ENCODE results near the gene PTBP1.

The PTBP1 gene

GRCh38 chr19:780935-781334, 16.3 kb upstream of the PTBP1 start:
- no peak for TF ChIP-seq JUND (IDR thresholded peaks at IDR 0.05; ENCODE audit: low read depth)
- in situ Hi-C loops (cut with HindIII; ENCODE audit: low pct_unique_long_range_greater_than_20kb, low sequenced_read_pairs) = no loop called here
- DNase-seq (ENCODE audit: low read depth in 1 of 2, low spot score in 1 of 2) = no peak

GRCh38 chr19:781800-782184, 15.5 kb upstream of the PTBP1 start:
- no peak for TF ChIP-seq JUND (IDR thresholded peaks at IDR 0.05; ENCODE audit: low read depth)
- DNase-seq (ENCODE audit: low read depth in 1 of 2, low spot score in 1 of 2) = no peak
- in situ Hi-C loops (cut with HindIII; ENCODE audit: low pct_unique_long_range_greater_than_20kb, low sequenced_read_pairs) = no loop called here

GRCh38 chr19:782185-782877, 14.9 kb upstream of the PTBP1 start:
- DNase-seq (ENCODE audit: low read depth in 1 of 2, low spot score in 1 of 2) = peak in 1 of 2 experiments; percentile 86
- no peak for TF ChIP-seq JUND (IDR thresholded peaks at IDR 0.05; ENCODE audit: low read depth)
- in situ Hi-C loops (cut with HindIII; ENCODE audit: low pct_unique_long_range_greater_than_20kb, low sequenced_read_pairs) = no loop called here

GRCh38 chr19:782878-783668, 14.2 kb upstream of the PTBP1 start:
- no peak for DNase-seq (ENCODE audit: low read depth in 1 of 2, low spot score in 1 of 2)
- in situ Hi-C loops (cut with HindIII; ENCODE audit: low pct_unique_long_range_greater_than_20kb, low sequenced_read_pairs) = no loop called here
- no peak for TF ChIP-seq JUND (IDR thresholded peaks at IDR 0.05; ENCODE audit: low read depth)

- in situ Hi-C loops (cut with HindIII; ENCODE audit: low pct_unique_long_range_greater_than_20kb, low sequenced_read_pairs) = no loop called here
- TF ChIP-seq JUND (IDR thresholded peaks at IDR 0.05; ENCODE audit: low read depth) = no peak
Measured at GRCh38 chr19:784541-784940, 12.7 kb upstream of the PTBP1 start.

GRCh38 chr19:787536-787935, 9.7 kb upstream of the PTBP1 start:
- TF ChIP-seq JUND (IDR thresholded peaks at IDR 0.05; ENCODE audit: low read depth) = no peak
- in situ Hi-C loops (cut with HindIII; ENCODE audit: low pct_unique_long_range_greater_than_20kb, low sequenced_read_pairs) = no loop called here
- no peak for DNase-seq (ENCODE audit: low read depth in 1 of 2, low spot score in 1 of 2)

More at GRCh38 chr19:784541-784940, 12.7 kb upstream of the PTBP1 start:
- peak in 1 of 2 experiments; percentile 73 for DNase-seq (ENCODE audit: low read depth in 1 of 2, low spot score in 1 of 2)

GRCh38 chr19:788686-788982, 8.6 kb upstream of the PTBP1 start:
- DNase-seq (ENCODE audit: low read depth in 1 of 2, low spot score in 1 of 2) = no peak
- in situ Hi-C loops (cut with HindIII; ENCODE audit: low pct_unique_long_range_greater_than_20kb, low sequenced_read_pairs) = no loop called here

GRCh38 chr19:788983-789700, 8.1 kb upstream of the PTBP1 start:
- in situ Hi-C loops (cut with HindIII; ENCODE audit: low pct_unique_long_range_greater_than_20kb, low sequenced_read_pairs) = no loop called here
- no peak for TF ChIP-seq JUND (IDR thresholded peaks at IDR 0.05; ENCODE audit: low read depth)
- DNase-seq (ENCODE audit: low read depth in 1 of 2, low spot score in 1 of 2) = no peak

More at GRCh38 chr19:788686-788982, 8.6 kb upstream of the PTBP1 start:
- no peak for TF ChIP-seq JUND (IDR thresholded peaks at IDR 0.05; ENCODE audit: low read depth)

- in situ Hi-C loops (cut with HindIII; ENCODE audit: low pct_unique_long_range_greater_than_20kb, low sequenced_read_pairs) = no loop called here
- DNase-seq (ENCODE audit: low read depth in 1 of 2, low spot score in 1 of 2) = no peak
- TF ChIP-seq JUND (IDR thresholded peaks at IDR 0.05; ENCODE audit: low read depth) = no peak
Measured at GRCh38 chr19:789701-790060, 7.6 kb upstream of the PTBP1 start.

- in situ Hi-C loops (cut with HindIII; ENCODE audit: low pct_unique_long_range_greater_than_20kb, low sequenced_read_pairs) = no loop called here
- DNase-seq (ENCODE audit: low read depth in 1 of 2, low spot score in 1 of 2) = no peak
- no peak for TF ChIP-seq JUND (IDR thresholded peaks at IDR 0.05; ENCODE audit: low read depth)
Measured at GRCh38 chr19:791007-791566, 6.2 kb upstream of the PTBP1 start.

GRCh38 chr19:791567-792305, 5.5 kb upstream of the PTBP1 start:
- DNase-seq (ENCODE audit: low read depth in 1 of 2, low spot score in 1 of 2) = no peak
- in situ Hi-C loops (cut with HindIII; ENCODE audit: low pct_unique_long_range_greater_than_20kb, low sequenced_read_pairs) = no loop called here
- no peak for TF ChIP-seq JUND (IDR thresholded peaks at IDR 0.05; ENCODE audit: low read depth)

GRCh38 chr19:792306-792885, 4.9 kb upstream of the PTBP1 start:
- in situ Hi-C loops (cut with HindIII; ENCODE audit: low pct_unique_long_range_greater_than_20kb, low sequenced_read_pairs) = no loop called here
- no peak for DNase-seq (ENCODE audit: low read depth in 1 of 2, low spot score in 1 of 2)
- TF ChIP-seq JUND (IDR thresholded peaks at IDR 0.05; ENCODE audit: low read depth) = no peak

Measured in T47D (cell line).